ENCODE results near the gene APOBEC3C.
A peak's percentile ranks its signal among the peaks of the same experiment; 100 is the strongest.
"Not testable (repeated sequence)": the region's sequence is repeated elsewhere in the genome, so short reads cannot be mapped to it uniquely, and the experiment has no call there.

APOBEC3C gene

GRCh38 chr22:39028281-39028680 is 14.2 kb downstream of the APOBEC3C start:
- Histone ChIP-seq H3K27me3 (replicated peaks; ENCODE audit: control insufficient read depth, insufficient read depth, low read length) (no peaks in the 10 kb centered on the region), H3K4me3 (ENCODE audit: low read length) (no peak overlapping the region), H3K36me3 (ENCODE audit: control insufficient read depth, insufficient read depth, low read length, severe bottlenecking) (no peaks in the 10 kb centered on the region), H3K9ac (ENCODE audit: low read length) (no peak overlapping the region), H3K9me3 (ENCODE audit: control insufficient read depth, low read length) (no peaks in the 10 kb centered on the region), H3K4me1 (ENCODE audit: control insufficient read depth, insufficient read depth, low read length) (no peaks in the 10 kb centered on the region)
- DNase-seq (ENCODE audit: low read depth) = peak; percentile 51

GRCh38 chr22:39029227-39029626 is 15.2 kb downstream of the APOBEC3C start:
- H3K36me3 ChIP-seq (ENCODE audit: control insufficient read depth, insufficient read depth, low read length, severe bottlenecking) = no peaks in the 10 kb centered on the region
- no peaks in the 10 kb centered on the region for H3K9me3 ChIP-seq (ENCODE audit: control insufficient read depth, low read length)
- DNase-seq (ENCODE audit: low read depth) = no peak
- H3K9ac ChIP-seq (ENCODE audit: low read length) = no peak overlapping the region
- H3K4me1 ChIP-seq (ENCODE audit: control insufficient read depth, insufficient read depth, low read length) = no peaks in the 10 kb centered on the region
- H3K27me3 ChIP-seq (replicated peaks; ENCODE audit: control insufficient read depth, insufficient read depth, low read length) = no peaks in the 10 kb centered on the region
- no peak overlapping the region for H3K4me3 ChIP-seq (ENCODE audit: low read length)

- no peak overlapping the region for H3K4me3 ChIP-seq (ENCODE audit: low read length)
- no peaks in the 10 kb centered on the region for H3K36me3 ChIP-seq (ENCODE audit: control insufficient read depth, insufficient read depth, low read length, severe bottlenecking)
- H3K4me1 ChIP-seq (ENCODE audit: control insufficient read depth, insufficient read depth, low read length) = no peaks in the 10 kb centered on the region
- H3K27me3 ChIP-seq (replicated peaks; ENCODE audit: control insufficient read depth, insufficient read depth, low read length) = no peaks in the 10 kb centered on the region
- H3K9ac ChIP-seq (ENCODE audit: low read length) = no peak overlapping the region
- DNase-seq (ENCODE audit: low read depth) = no peak
- H3K9me3 ChIP-seq (ENCODE audit: control insufficient read depth, low read length) = no peaks in the 10 kb centered on the region
These were observed 16.6 kb downstream of the APOBEC3C start for GRCh38 chr22:39030705-39031104.

- H3K27me3 ChIP-seq (replicated peaks; ENCODE audit: control insufficient read depth, insufficient read depth, low read length); DNase-seq (ENCODE audit: low read depth); H3K9me3 ChIP-seq (ENCODE audit: control insufficient read depth, low read length); H3K4me1 ChIP-seq (ENCODE audit: control insufficient read depth, insufficient read depth, low read length); H3K36me3 ChIP-seq (ENCODE audit: control insufficient read depth, insufficient read depth, low read length, severe bottlenecking); H3K9ac ChIP-seq (ENCODE audit: low read length); H3K4me3 ChIP-seq (ENCODE audit: low read length): not testable (repeated sequence)
These were observed 17.6 kb downstream of the APOBEC3C start for GRCh38 chr22:39031434-39032295.

GRCh38 chr22:39037071-39037470 is 23.0 kb downstream of the APOBEC3C start:
- H3K36me3 ChIP-seq (ENCODE audit: control insufficient read depth, insufficient read depth, low read length, severe bottlenecking); H3K9ac ChIP-seq (ENCODE audit: low read length); H3K9me3 ChIP-seq (ENCODE audit: control insufficient read depth, low read length); H3K4me1 ChIP-seq (ENCODE audit: control insufficient read depth, insufficient read depth, low read length); H3K4me3 ChIP-seq (ENCODE audit: low read length); H3K27me3 ChIP-seq (replicated peaks; ENCODE audit: control insufficient read depth, insufficient read depth, low read length); DNase-seq (ENCODE audit: low read depth): not testable (repeated sequence)

- Histone ChIP-seq H3K4me1 (ENCODE audit: control insufficient read depth, insufficient read depth, low read length) (no peaks in the 10 kb centered on the region), H3K27me3 (replicated peaks; ENCODE audit: control insufficient read depth, insufficient read depth, low read length) (no peaks in the 10 kb centered on the region), H3K9ac (ENCODE audit: low read length) (no peak overlapping the region), H3K36me3 (ENCODE audit: control insufficient read depth, insufficient read depth, low read length, severe bottlenecking) (no peaks in the 10 kb centered on the region), H3K4me3 (ENCODE audit: low read length) (no peak overlapping the region), H3K9me3 (ENCODE audit: control insufficient read depth, low read length) (no peaks in the 10 kb centered on the region)
- DNase-seq (ENCODE audit: low read depth) = no peak
These were observed 25.5 kb downstream of the APOBEC3C start for GRCh38 chr22:39039306-39040126.

- not testable (repeated sequence) for H3K9me3 ChIP-seq (ENCODE audit: control insufficient read depth, low read length); H3K27me3 ChIP-seq (replicated peaks; ENCODE audit: control insufficient read depth, insufficient read depth, low read length); DNase-seq (ENCODE audit: low read depth); H3K9ac ChIP-seq (ENCODE audit: low read length); H3K36me3 ChIP-seq (ENCODE audit: control insufficient read depth, insufficient read depth, low read length, severe bottlenecking); H3K4me1 ChIP-seq (ENCODE audit: control insufficient read depth, insufficient read depth, low read length)
- H3K4me3 ChIP-seq (ENCODE audit: low read length) = peak overlapping the region; percentile 80
These were observed 26.1 kb downstream of the APOBEC3C start for GRCh38 chr22:39040155-39040537.

- H3K4me3 ChIP-seq (ENCODE audit: low read length) = peak within 1 kb of the TSS; percentile 80
- not testable (repeated sequence) for H3K36me3 ChIP-seq (ENCODE audit: control insufficient read depth, insufficient read depth, low read length, severe bottlenecking); H3K9me3 ChIP-seq (ENCODE audit: control insufficient read depth, low read length); H3K27me3 ChIP-seq (replicated peaks; ENCODE audit: control insufficient read depth, insufficient read depth, low read length); H3K4me1 ChIP-seq (ENCODE audit: control insufficient read depth, insufficient read depth, low read length)
- peak within 1 kb of the TSS; percentile 75 for H3K9ac ChIP-seq (ENCODE audit: low read length)
- peak; percentile 49 for DNase-seq (ENCODE audit: low read depth)
These were observed 26.7 kb downstream of the APOBEC3C start, which contains the start of gene APOBEC3F for GRCh38 chr22:39040538-39041296. APOBEC3F (plus strand) TSS chr22:39040864; CDS start chr22:39040961, 97 bp downstream.

GRCh38 chr22:39041908-39042307 is 27.9 kb downstream of the APOBEC3C start:
- Histone ChIP-seq H3K27me3 (replicated peaks; ENCODE audit: control insufficient read depth, insufficient read depth, low read length) (no peaks in the 10 kb centered on the region), H3K4me1 (ENCODE audit: control insufficient read depth, insufficient read depth, low read length) (no peaks in the 10 kb centered on the region), H3K9ac (ENCODE audit: low read length) (no peak overlapping the region), H3K36me3 (ENCODE audit: control insufficient read depth, insufficient read depth, low read length, severe bottlenecking) (no peaks in the 10 kb centered on the region), H3K9me3 (ENCODE audit: control insufficient read depth, low read length) (no peaks in the 10 kb centered on the region), H3K4me3 (ENCODE audit: low read length) (no peak overlapping the region)
- DNase-seq (ENCODE audit: low read depth) = no peak

GRCh38 chr22:39043063-39043462 is 29.0 kb downstream of the APOBEC3C start:
- not testable (repeated sequence) for H3K4me1 ChIP-seq (ENCODE audit: control insufficient read depth, insufficient read depth, low read length); H3K27me3 ChIP-seq (replicated peaks; ENCODE audit: control insufficient read depth, insufficient read depth, low read length); H3K9me3 ChIP-seq (ENCODE audit: control insufficient read depth, low read length); H3K4me3 ChIP-seq (ENCODE audit: low read length); H3K36me3 ChIP-seq (ENCODE audit: control insufficient read depth, insufficient read depth, low read length, severe bottlenecking); H3K9ac ChIP-seq (ENCODE audit: low read length); DNase-seq (ENCODE audit: low read depth)

GRCh38 chr22:39045136-39045535 is 31.1 kb downstream of the APOBEC3C start:
- H3K36me3 ChIP-seq (ENCODE audit: control insufficient read depth, insufficient read depth, low read length, severe bottlenecking); DNase-seq (ENCODE audit: low read depth); H3K9ac ChIP-seq (ENCODE audit: low read length); H3K27me3 ChIP-seq (replicated peaks; ENCODE audit: control insufficient read depth, insufficient read depth, low read length); H3K9me3 ChIP-seq (ENCODE audit: control insufficient read depth, low read length); H3K4me3 ChIP-seq (ENCODE audit: low read length); H3K4me1 ChIP-seq (ENCODE audit: control insufficient read depth, insufficient read depth, low read length): not testable (repeated sequence)

Measured in adipocyte (in vitro differentiated cells).